Measurements from ENCODE around the gene UBE2E2.

The UBE2E2 gene

GRCh38 chr3:23438657-23439056 lies 235.5 kb downstream of the UBE2E2 start:
- no peak for TF ChIP-seq CTCF (IDR thresholded peaks at IDR 0.05; ENCODE audit: extremely low read depth, missing control alignments)
- DNase-seq (ENCODE audit: low spot score): no peak

GRCh38 chr3:23439080-23439479 lies 236.0 kb downstream of the UBE2E2 start:
- no peak for TF ChIP-seq CTCF (IDR thresholded peaks at IDR 0.05; ENCODE audit: extremely low read depth, missing control alignments)
- no peak for DNase-seq (ENCODE audit: low spot score)

- no peak for DNase-seq (ENCODE audit: low spot score)
- TF ChIP-seq CTCF (IDR thresholded peaks at IDR 0.05; ENCODE audit: extremely low read depth, missing control alignments): no peak
Observed at GRCh38 chr3:23440416-23441294, 237.5 kb downstream of the UBE2E2 start.

- TF ChIP-seq CTCF (IDR thresholded peaks at IDR 0.05; ENCODE audit: extremely low read depth, missing control alignments): no peak
- no peak for DNase-seq (ENCODE audit: low spot score)
Observed at GRCh38 chr3:23442598-23443383, 239.7 kb downstream of the UBE2E2 start.

GRCh38 chr3:23444386-23444785 lies 241.3 kb downstream of the UBE2E2 start:
- TF ChIP-seq CTCF (IDR thresholded peaks at IDR 0.05; ENCODE audit: extremely low read depth, missing control alignments): no peak

GRCh38 chr3:23446301-23446700 lies 243.2 kb downstream of the UBE2E2 start:
- DNase-seq (ENCODE audit: low spot score): no peak
- TF ChIP-seq CTCF (IDR thresholded peaks at IDR 0.05; ENCODE audit: extremely low read depth, missing control alignments): no peak

More at GRCh38 chr3:23444386-23444785, 241.3 kb downstream of the UBE2E2 start:
- DNase-seq (ENCODE audit: low spot score): no peak

GRCh38 chr3:23448998-23449537 lies 245.9 kb downstream of the UBE2E2 start:
- no peak for TF ChIP-seq CTCF (IDR thresholded peaks at IDR 0.05; ENCODE audit: extremely low read depth, missing control alignments)
- DNase-seq (ENCODE audit: low spot score): no peak
